GM13977 (cell line): Measurements from ENCODE around the gene CD164.

Source experiments
- DNase-seq: peaks from one replicate; pipeline ENCODE4 v3.0.0; 2012; ENCODE audit warnings: low spot score
- in situ Hi-C: fragments of 300-500 bp; cut with MboI; formaldehyde crosslinking; loops from one replicate; pipeline ENCODE4 v1.12.0; 2022; ENCODE audit warnings: low sequenced_read_pairs, low pct_unique_long_range_greater_than_20kb, mixed read lengths, inconsistent platforms; ENCODE audit not compliant: unreplicated experiment
- TF ChIP-seq, protein P1 (sequence below): IDR thresholded peaks from 2 replicates; pipeline ENCODE4 v1.5.1; 2012; ENCODE audit warnings: mild to moderate bottlenecking, control low read depth; ENCODE audit not compliant: insufficient read depth; ENCODE audit errors: extremely low read depth, missing control alignments

Gene CD164

GRCh38 chr6:109360281-109360680 lies 22.0 kb downstream of the CD164 start:
- DNase-seq, result no peak
- in situ Hi-C loops, result no loop called here
- TF ChIP-seq, protein P1, sequence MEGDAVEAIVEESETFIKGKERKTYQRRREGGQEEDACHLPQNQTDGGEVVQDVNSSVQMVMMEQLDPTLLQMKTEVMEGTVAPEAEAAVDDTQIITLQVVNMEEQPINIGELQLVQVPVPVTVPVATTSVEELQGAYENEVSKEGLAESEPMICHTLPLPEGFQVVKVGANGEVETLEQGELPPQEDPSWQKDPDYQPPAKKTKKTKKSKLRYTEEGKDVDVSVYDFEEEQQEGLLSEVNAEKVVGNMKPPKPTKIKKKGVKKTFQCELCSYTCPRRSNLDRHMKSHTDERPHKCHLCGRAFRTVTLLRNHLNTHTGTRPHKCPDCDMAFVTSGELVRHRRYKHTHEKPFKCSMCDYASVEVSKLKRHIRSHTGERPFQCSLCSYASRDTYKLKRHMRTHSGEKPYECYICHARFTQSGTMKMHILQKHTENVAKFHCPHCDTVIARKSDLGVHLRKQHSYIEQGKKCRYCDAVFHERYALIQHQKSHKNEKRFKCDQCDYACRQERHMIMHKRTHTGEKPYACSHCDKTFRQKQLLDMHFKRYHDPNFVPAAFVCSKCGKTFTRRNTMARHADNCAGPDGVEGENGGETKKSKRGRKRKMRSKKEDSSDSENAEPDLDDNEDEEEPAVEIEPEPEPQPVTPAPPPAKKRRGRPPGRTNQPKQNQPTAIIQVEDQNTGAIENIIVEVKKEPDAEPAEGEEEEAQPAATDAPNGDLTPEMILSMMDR, result no peak

DNA sequence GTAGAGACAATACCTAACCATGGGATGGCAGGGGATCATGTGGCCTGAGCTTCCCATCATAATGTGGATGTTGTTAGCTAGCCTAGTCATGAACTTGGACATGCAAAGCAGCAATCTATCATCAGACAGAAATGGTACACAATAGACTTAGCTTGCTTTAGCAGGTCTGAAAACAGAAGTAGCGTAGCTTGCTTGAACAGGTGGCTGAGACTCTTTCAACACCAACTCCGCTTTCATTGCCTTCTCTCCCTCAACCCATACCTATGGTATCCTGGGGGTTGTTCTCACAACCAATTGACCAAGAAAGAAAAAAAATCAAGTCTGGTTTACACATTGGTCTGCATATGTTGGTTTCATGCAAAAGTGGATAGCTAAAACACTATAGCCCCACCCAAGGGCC lies 23.0 kb downstream of the CD164 start:
- DNase-seq, result no peak
- in situ Hi-C loops, result no loop called here
- TF ChIP-seq, protein P1, result no peak

DNA sequence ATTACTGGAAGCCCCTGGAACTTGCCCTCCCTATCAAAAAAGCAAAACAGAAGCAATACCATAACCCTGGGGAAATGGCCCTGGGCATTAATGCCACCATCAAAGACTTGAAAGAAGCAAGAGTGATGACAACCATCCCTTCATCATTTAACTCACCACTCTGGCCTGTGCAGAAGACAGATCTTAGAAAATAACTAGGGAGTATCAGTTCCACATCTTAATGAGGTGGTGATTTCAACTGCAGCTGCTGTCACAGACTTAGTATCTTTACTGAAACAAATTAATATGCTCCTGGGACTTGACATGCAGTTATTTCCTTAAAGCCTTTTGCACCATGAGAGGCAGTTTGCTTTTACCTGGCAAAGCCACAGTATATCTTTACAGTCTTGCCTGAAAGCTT lies 24.1 kb downstream of the CD164 start:
- TF ChIP-seq, protein P1, result no peak
- in situ Hi-C loops, result no loop called here
- no peak for DNase-seq

- TF ChIP-seq, protein P1, result no peak
- DNase-seq, result no peak
- in situ Hi-C loops, result no loop called here
Measured at GRCh38 chr6:109356237-109356636, 26.0 kb downstream of the CD164 start.

DNA sequence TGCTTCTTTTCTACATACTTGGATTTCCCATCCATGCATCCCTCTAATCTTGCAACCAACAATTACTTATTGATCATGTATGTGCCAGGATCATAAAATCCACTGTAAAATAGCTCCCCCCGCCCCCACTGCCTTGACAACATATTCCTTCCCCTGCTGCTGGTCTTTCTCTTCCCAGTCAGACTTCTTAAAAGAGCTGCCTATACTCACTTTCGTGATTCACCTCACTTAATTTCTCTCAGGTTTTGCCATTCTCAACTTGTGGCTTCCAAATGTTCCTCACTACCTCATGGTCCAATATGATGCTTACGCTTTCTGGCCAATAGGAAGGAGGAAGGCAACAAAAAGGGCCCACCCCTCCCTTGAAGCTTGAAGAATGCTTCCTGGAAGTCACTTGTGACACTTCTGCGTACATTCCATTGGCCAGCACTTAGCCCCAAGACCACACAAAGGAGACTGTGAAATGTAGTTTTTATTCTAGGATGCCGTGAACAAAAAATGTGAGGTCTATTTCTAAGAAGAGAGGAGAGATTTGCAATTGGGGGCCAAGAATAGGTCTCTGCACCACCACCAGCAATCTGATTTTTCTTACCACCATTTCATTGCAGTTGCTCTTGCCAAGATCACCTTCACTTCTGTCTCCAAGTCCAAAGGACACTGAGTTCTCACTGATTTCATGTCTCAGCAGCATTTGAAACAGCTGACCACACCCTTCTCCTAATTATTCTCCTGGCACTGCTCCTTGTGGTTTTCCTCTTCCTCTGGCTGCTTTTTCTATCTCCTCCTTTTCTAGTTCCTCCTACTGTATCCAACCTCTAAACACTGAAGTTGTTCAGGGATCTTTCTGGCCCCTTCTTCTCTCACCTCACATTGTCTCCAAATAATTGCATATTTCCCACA lies 30.8 kb downstream of the CD164 start:
- in situ Hi-C loops, result no loop called here

GRCh38 chr6:109349419-109349987 lies 32.8 kb downstream of the CD164 start:
- in situ Hi-C loops, result no loop called here
- TF ChIP-seq, protein P1, result no peak
- no peak for DNase-seq

More for the DNA sequence above, 30.8 kb downstream of the CD164 start:
- DNase-seq, result no peak
- TF ChIP-seq, protein P1, result no peak
